Mononuclear cell (primary cell): Measurements from ENCODE around the gene WNK2. TPM values are rescaled to one million over a fixed set of nuclear protein-coding genes. Genes with fewer than 3 reads are reported as not detected.

ENCODE experiments used
- H3K27me3 ChIP-seq: 2 replicates; pipeline ENCODE4 v1.6.0; 2011; ENCODE audit warnings: low read length, control low read depth; ENCODE audit not compliant: insufficient read depth
- H3K4me1 ChIP-seq: 2 replicates; pipeline ENCODE4 v1.5.1; 2011; ENCODE audit warnings: mild to moderate bottlenecking, low read length, control low read depth; ENCODE audit not compliant: insufficient read depth
- H3K4me3 ChIP-seq: 2 replicates; pipeline ENCODE4 v1.5.1; 2011; ENCODE audit warnings: mild to moderate bottlenecking, low read length, moderate library complexity
- H3K9me3 ChIP-seq: 2 replicates; pipeline ENCODE4 v1.5.1; 2011; ENCODE audit warnings: low read depth, mild to moderate bottlenecking, control low read depth, low read length
- total RNA-seq: library from RNA; depleted of rRNA; stranded (reverse); fragments of >200 nt; gene quantifications from one replicate; pipeline ENCODE4 v1.2.3, GENCODE V29; 2012

WNK2 gene
- total RNA-seq, 1 donor = 0.10 TPM

DNA sequence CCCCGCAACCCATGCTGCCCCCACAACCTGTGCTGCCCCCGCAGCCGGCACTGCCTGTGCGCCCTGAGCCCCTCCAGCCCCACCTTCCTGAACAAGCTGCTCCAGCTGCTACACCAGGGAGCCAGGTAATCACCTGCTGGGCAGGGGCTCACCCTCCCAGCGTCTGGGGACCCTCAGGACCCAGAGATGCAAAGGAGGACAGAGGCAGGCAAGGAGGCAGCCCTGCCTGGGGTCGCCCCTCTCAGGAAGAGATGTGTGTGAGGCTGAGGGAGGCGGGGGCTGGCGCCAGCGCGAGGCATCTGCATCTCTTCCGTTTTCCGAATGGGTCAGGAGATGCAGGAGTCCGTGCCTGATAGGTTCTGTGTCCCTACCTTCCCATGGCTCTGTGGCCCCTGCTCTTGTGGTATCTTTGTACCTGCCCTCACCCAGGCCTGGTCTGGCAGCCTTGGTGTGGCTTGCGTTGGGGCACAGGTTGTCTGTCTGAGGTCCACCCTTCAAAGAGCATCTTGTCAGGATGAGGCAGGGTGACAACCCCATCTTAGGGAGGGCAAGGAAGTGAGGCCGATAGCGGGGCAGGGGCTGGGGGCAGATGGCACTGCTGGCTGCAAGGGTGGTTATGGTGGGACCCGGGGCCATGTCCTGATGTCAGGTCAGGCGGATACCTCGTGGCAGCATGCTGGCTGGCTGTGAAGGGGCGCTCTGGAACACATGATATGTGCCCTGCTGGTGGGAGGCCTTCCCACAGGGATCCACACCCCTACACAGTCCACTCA, 75.7 kb downstream of the WNK2 start:
- Histone ChIP-seq H3K27me3 (no peaks in the 10 kb centered on the region), H3K9me3 (no peaks in the 10 kb centered on the region), H3K4me3 (no peak overlapping the region), H3K4me1 (no peaks in the 10 kb centered on the region)

DNA sequence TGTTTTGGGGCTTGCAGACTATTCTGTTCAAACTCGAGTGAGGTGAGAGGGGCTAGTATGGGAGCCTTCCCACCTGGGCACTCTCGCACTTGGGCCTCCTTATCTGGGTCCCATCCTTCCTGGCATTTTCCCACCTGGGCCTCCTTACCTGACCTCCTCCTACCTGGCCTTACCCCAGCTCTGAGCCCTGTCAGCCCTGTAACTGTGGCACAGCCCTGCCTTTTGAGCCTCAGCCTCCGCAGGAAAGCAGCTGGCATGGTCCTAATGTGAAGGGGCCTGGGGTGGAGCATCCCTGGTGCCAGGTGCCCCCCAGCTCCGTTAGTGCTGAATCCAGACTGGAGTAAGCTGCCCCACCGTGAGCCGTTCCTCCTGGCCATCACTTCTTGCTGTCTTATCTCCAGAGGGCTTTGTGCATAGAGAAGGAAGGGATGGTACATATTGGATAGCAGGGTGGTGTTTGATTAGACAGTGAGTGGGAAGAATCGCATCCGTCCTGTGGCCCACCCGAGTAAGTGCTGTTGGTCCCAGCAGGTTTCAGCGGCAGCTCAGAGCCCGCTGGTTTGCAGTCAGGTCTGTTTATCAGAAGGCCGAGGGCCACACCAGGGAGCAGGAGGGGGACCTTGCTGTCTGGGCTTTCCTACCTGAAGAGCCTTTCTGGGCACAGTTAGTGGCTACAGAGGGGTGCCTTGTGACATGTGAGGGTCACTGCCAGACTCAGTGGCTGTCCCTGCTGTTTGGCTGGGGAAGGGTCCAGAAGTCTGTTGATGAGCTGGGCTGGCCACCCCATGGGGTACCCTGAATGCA, 76.5 kb downstream of the WNK2 start:
- no peaks in the 10 kb centered on the region for H3K27me3 ChIP-seq
- H3K4me3 ChIP-seq = no peak overlapping the region
- H3K9me3 ChIP-seq = no peaks in the 10 kb centered on the region
- no peaks in the 10 kb centered on the region for H3K4me1 ChIP-seq

DNA sequence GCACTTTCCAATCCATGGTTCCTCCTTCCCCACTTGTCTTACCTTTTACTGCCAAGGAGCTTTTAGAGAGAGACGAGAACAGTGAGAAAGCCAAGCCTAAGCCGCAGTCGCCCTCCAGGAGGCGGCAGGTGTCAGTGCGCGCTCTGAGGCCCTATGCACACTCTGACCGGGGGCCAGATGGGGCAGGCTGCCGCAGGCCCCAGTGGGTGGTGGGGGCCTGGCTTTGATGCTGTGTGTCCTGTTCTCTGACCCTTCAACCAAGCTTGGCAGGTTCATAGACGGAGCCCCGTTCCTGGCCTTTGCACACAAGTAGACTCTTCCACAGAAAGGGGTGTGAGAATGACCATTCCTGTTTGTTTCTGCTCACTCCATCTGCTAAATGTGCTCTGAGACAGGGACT, 77.3 kb downstream of the WNK2 start:
- H3K4me1 ChIP-seq = no peaks in the 10 kb centered on the region
- H3K27me3 ChIP-seq = no peaks in the 10 kb centered on the region
- no peaks in the 10 kb centered on the region for H3K9me3 ChIP-seq
- no peak overlapping the region for H3K4me3 ChIP-seq

DNA sequence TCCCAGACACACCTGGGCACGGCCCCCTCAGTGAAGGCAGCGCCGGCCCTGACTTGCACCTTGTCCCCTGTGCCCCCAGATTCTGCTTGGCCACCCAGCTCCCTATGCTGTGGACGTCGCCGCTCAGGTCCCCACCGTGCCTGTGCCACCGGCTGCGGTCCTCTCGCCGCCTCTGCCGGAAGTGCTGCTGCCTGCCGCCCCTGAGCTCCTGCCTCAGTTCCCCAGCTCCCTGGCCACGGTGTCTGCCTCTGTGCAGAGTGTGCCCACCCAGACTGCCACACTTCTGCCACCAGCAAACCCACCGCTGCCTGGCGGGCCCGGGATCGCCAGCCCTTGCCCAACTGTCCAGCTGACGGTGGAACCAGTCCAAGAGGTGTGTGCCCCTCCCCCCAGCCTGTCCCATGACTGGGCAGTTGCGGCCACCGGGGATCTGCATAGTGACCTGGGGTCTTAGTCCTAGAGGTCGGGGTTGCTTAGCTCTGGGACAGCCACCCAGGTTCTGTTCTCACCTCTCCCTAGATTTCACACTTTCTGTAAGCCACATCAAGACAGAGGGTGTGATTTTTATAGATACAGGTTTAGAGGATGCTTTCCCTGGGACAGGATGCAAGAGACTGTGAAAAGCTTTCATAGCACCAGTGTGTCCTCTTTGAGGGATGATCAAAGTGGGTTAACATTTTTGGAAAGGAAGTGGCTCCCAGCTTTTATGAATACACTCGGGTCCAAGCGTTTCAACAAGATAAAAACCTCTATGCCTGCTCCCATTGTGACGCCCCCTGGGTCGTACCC, 78.0 kb downstream of the WNK2 start:
- Histone ChIP-seq H3K27me3 (no peaks in the 10 kb centered on the region), H3K4me3 (no peak overlapping the region)

DNA sequence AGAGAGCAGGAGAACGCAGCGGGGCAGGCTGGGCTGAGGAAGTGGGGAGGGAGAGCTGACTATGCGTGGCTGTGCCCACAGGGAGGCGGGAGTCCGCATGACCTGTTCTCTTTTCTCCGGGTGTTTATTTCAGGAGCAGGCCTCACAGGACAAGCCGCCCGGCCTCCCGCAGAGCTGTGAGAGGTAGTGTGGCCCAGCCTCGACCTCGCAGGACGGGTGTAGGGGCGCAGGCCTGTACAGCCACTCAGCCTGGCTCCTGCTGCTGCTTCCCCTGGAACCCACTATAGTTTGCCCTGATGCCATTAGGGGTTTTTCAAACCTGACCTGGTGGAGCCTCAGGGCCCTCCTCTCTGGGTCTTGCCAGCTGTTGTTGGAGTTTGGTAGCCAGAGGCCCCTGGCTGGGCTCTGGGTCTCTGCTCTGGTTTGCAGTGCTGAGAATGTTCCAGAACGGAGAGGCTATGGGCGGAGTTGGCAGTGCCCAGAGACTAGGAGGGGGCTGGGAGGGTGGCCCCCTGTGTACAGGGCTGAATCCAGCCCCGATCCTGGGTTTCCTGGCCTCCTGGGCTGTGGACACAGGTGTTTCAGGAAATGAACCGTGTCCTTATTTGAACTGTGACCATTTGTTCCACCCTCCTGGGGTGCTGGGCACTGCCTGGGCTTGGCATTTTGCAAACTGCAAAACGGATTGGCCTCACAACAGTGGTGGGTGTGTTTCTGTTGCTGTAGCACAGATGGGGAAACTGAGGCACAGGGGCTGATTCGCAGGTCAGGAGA, 78.8 kb downstream of the WNK2 start:
- Histone ChIP-seq H3K27me3 (no peaks in the 10 kb centered on the region), H3K4me1 (no peaks in the 10 kb centered on the region), H3K4me3 (no peak overlapping the region), H3K9me3 (no peaks in the 10 kb centered on the region)

More for the DNA sequence above, 78.0 kb downstream of the WNK2 start:
- no peaks in the 10 kb centered on the region for H3K9me3 ChIP-seq
- no peaks in the 10 kb centered on the region for H3K4me1 ChIP-seq

DNA sequence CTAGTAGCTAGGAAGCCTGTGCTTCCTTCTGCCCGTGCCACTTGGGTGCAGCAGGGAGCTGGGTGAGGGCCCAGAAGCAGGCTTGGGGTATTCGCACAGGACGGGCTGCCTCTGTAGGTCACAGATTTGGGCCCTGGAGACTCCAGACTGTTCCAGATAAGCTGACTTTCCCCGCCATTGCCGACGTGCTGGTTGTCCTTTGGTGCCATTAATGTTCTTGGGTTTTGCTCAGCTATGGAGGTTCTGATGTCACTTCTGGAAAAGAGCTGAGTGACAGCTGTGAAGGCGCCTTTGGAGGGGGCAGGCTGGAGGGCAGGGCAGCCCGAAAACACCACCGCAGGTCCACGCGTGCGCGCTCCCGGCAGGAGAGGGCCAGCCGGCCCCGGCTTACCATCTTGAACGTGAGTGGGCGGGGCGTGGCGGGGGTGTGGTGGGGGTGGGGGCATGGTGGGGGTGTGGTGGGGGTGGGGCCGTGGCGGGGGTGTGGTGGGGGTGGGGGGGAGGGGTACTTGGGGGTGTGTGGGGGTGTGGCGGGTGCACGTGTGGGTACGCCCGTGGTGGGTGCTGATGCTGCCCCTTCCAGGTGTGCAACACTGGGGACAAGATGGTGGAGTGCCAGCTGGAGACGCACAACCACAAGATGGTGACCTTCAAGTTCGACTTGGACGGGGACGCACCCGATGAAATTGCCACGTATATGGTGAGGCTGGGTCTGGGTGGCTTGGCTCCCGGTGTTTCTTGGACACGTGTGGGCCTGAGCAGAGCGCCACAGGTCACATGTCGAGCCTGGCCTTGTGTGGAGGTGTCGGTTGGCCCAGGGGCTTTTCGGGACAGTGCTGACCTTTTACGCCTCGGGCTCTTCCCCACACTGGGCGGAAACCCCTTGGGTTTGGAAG, 79.6 kb downstream of the WNK2 start:
- H3K9me3 ChIP-seq = no peaks in the 10 kb centered on the region
- no peaks in the 10 kb centered on the region for H3K27me3 ChIP-seq
- peaks cover 5% of the 10 kb centered on the region for H3K4me1 ChIP-seq
- no peak overlapping the region for H3K4me3 ChIP-seq

DNA sequence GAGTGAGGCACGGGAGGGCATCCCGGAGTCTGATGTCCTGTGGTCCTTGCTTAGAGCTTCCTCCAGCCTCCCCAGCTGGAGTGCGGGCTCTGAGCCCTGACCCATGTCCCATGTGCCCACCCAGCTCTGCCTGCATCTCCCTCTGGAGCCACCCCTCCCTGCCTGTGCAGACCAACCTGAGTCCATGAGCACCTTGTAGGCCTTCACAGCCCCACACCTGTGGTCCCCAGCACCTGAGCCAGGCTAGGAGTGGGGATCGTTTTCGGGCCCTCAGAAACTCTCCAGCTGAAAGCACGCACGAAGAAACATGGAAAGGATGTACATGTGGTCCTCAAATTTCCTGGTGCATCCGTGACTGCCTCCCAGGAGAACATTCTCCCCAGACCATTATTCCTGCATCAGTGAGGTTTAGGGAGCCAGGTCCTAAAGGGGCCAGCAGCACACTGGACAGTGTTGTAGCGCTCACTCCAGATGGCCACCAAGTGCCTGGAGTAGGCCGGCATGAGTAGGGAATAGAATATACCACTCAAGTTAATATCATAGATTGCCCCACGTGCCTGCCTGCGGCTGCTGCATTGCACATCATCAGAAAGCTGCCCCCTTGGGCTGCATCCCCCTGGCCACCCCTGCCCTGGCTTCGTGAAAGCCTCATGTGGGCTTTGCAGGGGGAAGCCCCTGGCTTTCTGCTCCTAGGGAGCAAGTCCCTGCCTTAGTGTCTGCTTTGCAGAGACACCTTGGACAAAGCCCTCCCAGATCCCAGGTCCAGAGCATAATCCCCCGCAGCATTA, 80.6 kb downstream of the WNK2 start:
- H3K4me3 ChIP-seq = no peak overlapping the region
- H3K4me1 ChIP-seq = peaks cover 12% of the 10 kb centered on the region
- H3K9me3 ChIP-seq = no peaks in the 10 kb centered on the region
- no peaks in the 10 kb centered on the region for H3K27me3 ChIP-seq

DNA sequence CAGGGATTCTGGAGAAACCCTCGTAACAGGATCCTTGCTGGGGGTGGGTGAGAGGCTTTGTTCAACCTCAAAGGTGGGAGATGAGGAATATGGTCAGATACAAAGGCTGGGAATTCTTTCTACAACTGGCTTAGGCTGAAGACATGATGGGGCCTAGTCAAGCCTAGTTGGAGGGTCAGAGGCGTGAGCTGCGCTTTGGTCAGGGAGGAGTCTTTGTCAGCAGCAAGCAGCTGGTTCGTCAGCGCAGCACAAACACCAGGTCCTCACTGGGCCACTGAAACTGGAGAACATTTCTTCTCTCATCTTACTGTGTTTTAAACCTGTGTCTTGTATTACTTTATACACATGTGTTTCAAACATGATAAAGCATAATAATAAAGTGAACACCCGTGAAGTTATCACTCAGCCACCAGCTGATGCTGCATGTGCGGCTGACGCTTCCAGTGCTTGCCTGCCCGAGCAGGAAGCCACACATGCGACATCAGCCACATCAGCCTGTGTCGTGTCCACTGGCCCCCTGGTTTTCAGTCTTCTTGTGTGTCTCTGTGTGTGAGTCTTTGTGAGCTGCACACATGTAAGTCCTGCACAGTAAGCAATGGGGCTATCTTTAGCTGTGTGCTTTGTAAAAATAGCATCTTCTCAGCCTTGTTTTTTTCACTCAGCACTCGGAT, 81.5 kb downstream of the WNK2 start:
- Histone ChIP-seq H3K27me3 (no peaks in the 10 kb centered on the region), H3K4me1 (peaks cover 19% of the 10 kb centered on the region), H3K4me3 (no peak overlapping the region), H3K9me3 (no peaks in the 10 kb centered on the region)

DNA sequence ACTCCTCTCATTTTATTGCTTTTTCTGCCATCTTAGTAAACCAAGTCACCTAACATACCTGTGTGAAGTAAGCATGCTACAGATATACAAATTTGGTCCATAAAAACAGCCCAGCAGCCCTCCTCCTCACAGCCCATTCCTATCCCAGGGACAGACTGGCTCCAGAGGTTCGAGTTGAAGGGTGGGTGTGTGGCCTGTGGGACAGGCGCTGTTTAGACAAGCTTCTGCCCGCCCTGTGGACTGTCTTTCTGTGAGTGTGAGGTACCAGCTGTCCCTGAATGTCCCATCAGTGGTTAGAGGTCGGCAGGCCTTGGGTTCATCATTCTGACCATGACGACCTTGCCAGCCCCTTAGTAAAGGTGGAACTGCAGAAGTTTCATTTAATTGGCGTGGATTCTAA, 82.0 kb downstream of the WNK2 start:
- H3K4me1 ChIP-seq = peaks cover 24% of the 10 kb centered on the region
- H3K27me3 ChIP-seq = no peaks in the 10 kb centered on the region
- no peaks in the 10 kb centered on the region for H3K9me3 ChIP-seq
- H3K4me3 ChIP-seq = no peak overlapping the region

DNA sequence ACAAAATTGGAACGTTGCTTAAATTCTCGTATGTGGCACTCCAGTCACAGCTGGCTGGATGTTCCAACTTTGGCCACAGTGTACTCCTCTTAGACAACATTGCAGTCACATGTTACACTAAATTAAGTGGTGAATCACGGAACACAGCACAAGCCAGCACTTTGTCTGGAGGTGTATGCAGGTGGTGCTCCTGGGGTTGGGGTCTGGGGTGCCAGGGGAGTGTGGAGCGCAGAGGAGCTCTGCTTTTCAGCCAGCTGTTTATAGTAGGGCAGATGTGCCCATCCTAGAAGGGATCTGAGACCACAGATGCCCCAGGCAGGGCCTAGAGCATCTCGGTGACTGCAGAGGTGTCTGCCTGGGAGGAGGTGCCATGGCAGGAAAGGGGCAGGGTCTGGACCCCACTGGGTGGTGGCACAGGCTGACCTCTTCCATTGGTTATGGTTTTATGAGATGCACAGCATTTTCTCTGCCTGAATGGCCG, 82.6 kb downstream of the WNK2 start:
- Histone ChIP-seq H3K9me3 (no peaks in the 10 kb centered on the region), H3K4me1 (peaks cover 24% of the 10 kb centered on the region), H3K27me3 (no peaks in the 10 kb centered on the region), H3K4me3 (no peak overlapping the region)

DNA sequence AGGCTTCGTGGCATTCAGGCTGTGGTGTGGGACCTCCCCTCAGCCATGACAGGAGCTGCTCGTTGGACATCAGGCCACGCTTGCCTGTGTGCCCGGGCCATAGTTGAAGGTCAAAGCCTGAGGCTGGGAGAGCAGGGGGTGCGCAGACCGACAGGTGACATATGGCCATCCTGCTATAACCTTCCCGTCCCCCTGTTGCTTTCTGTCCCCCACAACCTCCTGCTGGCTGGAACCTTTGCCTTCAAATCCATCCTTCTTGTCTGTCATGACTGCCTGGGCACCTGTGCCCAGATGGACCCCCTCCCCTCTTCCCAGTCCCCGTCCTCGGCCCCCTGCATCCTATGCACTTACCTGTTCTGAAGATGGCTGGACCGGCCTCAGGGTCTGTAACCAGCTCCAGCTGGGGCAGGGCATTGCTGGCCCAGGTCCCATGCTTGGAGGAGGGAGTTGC, 83.2 kb downstream of the WNK2 start:
- Histone ChIP-seq H3K4me3 (no peak overlapping the region), H3K27me3 (no peaks in the 10 kb centered on the region), H3K9me3 (no peaks in the 10 kb centered on the region), H3K4me1 (peaks cover 24% of the 10 kb centered on the region)

DNA sequence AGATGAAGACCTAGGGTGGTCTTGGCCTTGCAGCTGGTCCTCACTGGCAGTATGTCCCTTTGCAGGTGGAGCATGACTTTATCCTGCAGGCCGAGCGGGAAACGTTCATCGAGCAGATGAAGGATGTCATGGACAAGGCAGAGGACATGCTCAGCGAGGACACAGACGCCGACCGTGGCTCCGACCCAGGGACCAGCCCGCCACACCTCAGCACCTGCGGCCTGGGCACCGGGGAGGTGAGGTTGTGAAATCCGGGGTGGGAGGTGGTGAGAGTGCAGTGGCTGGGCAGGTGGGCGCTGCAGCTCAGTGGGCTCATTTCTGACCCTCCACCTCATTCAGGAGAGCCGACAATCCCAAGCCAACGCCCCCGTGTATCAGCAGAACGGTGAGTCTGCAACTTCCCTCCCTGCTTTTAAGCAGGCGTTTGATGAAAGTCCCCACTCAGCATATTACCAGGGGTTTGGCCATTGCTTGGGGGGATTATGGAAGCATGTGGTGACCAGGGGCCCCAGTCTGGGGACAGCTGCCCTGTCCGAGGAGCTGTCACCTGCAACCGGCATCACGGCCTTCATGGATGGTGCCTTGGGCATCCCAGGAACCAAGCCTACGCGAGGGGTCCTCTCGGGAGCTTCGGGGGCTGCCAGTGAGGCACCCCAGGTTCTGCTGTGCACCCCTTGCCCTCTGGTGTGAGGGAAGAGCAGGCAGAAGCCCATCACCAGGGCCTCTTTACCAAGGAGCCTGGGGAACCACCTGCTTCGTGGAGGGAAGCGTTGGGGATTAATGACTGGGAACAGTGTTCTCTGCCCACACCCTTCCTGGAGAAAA, 84.0 kb downstream of the WNK2 start:
- Histone ChIP-seq H3K9me3 (no peaks in the 10 kb centered on the region), H3K4me3 (no peak overlapping the region), H3K4me1 (peaks cover 24% of the 10 kb centered on the region), H3K27me3 (no peaks in the 10 kb centered on the region)
